ENCODE data around the gene FRMD4A. TPM values are rescaled to one million over a fixed set of nuclear protein-coding genes. Genes with fewer than 3 reads are reported as not detected.

The FRMD4A gene
- total RNA-seq, 1 donor from 2014 or later, result 20.2 TPM

- no peak overlapping the region for H3K9ac ChIP-seq
Measured at GRCh38 chr10:13701157-13701919, 629.4 kb downstream of the FRMD4A start.

GRCh38 chr10:13700473-13701144, 630.1 kb downstream of the FRMD4A start:
- Histone ChIP-seq H3K27me3 (no peaks in the 10 kb centered on the region), H3K9ac (no peak overlapping the region), H3K4me2 (no peak overlapping the region), H4K20me1 (ENCODE audit: low read depth) (no peaks in the 10 kb centered on the region), H3K27ac (no peak overlapping the region), H2AFZ (replicated peaks) (no peak overlapping the region), H3K9me3 (ENCODE audit: low read depth) (no peaks in the 10 kb centered on the region), H3K4me1 (peaks cover 11% of the 10 kb centered on the region), H3K4me3 (no peak overlapping the region), H3K36me3 (no peaks in the 10 kb centered on the region), H3K79me2 (ENCODE audit: low read depth) (no peaks in the 10 kb centered on the region), H3F3A (ENCODE audit: low read depth) (no peaks in the 10 kb centered on the region)
- no peak for DNase-seq (ENCODE audit: low spot score)
- Mint-ChIP-seq H3K4me1 (peaks cover 36% of the 10 kb centered on the region), H3K36me3 (peaks cover 52% of the 10 kb centered on the region), H3K27me3 (ENCODE audit: insufficient read depth, low read depth) (peaks cover 2% of the 10 kb centered on the region), H3K27ac (no peak overlapping the region), H3K4me3 (no peak overlapping the region), H3K9me3 (no peaks in the 10 kb centered on the region)
- TF ChIP-seq EZH2phosphoT487 (IDR thresholded peaks at IDR 0.05) (no peak), EZH2 (IDR thresholded peaks at IDR 0.05) (no peak), CTCF (IDR thresholded peaks at IDR 0.05) (no peak)

More at GRCh38 chr10:13701157-13701919, 629.4 kb downstream of the FRMD4A start:
- Histone ChIP-seq H3K27me3 (no peaks in the 10 kb centered on the region), H2AFZ (replicated peaks) (no peak overlapping the region), H3K9me3 (ENCODE audit: low read depth) (no peaks in the 10 kb centered on the region), H3F3A (ENCODE audit: low read depth) (no peaks in the 10 kb centered on the region), H3K4me2 (no peak overlapping the region), H3K27ac (no peak overlapping the region), H3K36me3 (no peaks in the 10 kb centered on the region), H4K20me1 (ENCODE audit: low read depth) (no peaks in the 10 kb centered on the region), H3K4me3 (no peak overlapping the region), H3K4me1 (peaks cover 18% of the 10 kb centered on the region), H3K79me2 (ENCODE audit: low read depth) (peaks cover 3% of the 10 kb centered on the region)
- no peak for DNase-seq (ENCODE audit: low spot score)
- peaks cover 43% of the 10 kb centered on the region for H3K4me1 Mint-ChIP-seq
- peaks cover 49% of the 10 kb centered on the region for H3K36me3 Mint-ChIP-seq
- no peaks in the 10 kb centered on the region for H3K9me3 Mint-ChIP-seq
- peaks cover 2% of the 10 kb centered on the region for H3K27me3 Mint-ChIP-seq (ENCODE audit: insufficient read depth, low read depth)
- H3K4me3 Mint-ChIP-seq, result no peak overlapping the region
- TF ChIP-seq EZH2phosphoT487 (IDR thresholded peaks at IDR 0.05) (no peak), CTCF (IDR thresholded peaks at IDR 0.05) (no peak)
- no peak overlapping the region for H3K27ac Mint-ChIP-seq

GRCh38 chr10:13699216-13699615, 631.5 kb downstream of the FRMD4A start:
- peaks cover 1% of the 10 kb centered on the region for H3K27me3 Mint-ChIP-seq (ENCODE audit: insufficient read depth, low read depth)
- no peak overlapping the region for H3K4me3 Mint-ChIP-seq
- Histone ChIP-seq H3K4me1 (peaks cover 14% of the 10 kb centered on the region), H3K36me3 (no peaks in the 10 kb centered on the region), H3K9ac (no peak overlapping the region), H3K27ac (no peak overlapping the region), H3K79me2 (ENCODE audit: low read depth) (no peaks in the 10 kb centered on the region), H3K4me3 (no peak overlapping the region), H3K9me3 (ENCODE audit: low read depth) (no peaks in the 10 kb centered on the region), H2AFZ (replicated peaks) (no peak overlapping the region), H4K20me1 (ENCODE audit: low read depth) (no peaks in the 10 kb centered on the region), H3F3A (ENCODE audit: low read depth) (peaks cover 8% of the 10 kb centered on the region), H3K4me2 (no peak overlapping the region), H3K27me3 (no peaks in the 10 kb centered on the region)
- peaks cover 52% of the 10 kb centered on the region for H3K36me3 Mint-ChIP-seq
- H3K27ac Mint-ChIP-seq, result no peak overlapping the region
- no peaks in the 10 kb centered on the region for H3K9me3 Mint-ChIP-seq
- no peak for TF ChIP-seq CTCF (IDR thresholded peaks at IDR 0.05)
- no peak for TF ChIP-seq EZH2 (IDR thresholded peaks at IDR 0.05)
- no peak for TF ChIP-seq EZH2phosphoT487 (IDR thresholded peaks at IDR 0.05)
- DNase-seq (ENCODE audit: low spot score), result no peak
- H3K4me1 Mint-ChIP-seq, result peaks cover 24% of the 10 kb centered on the region

Data from neural progenitor cell (in vitro differentiated cells).